GM11168 (cell line): Measurements from ENCODE around the gene EVI5L.

Experiments used
- in situ Hi-C: fragments of 300-500 bp; cut with MboI; formaldehyde crosslinking; loops from one replicate; pipeline ENCODE4 v1.12.0; 2022; ENCODE audit warnings: low sequenced_read_pairs; ENCODE audit not compliant: unreplicated experiment

EVI5L gene

DNA sequence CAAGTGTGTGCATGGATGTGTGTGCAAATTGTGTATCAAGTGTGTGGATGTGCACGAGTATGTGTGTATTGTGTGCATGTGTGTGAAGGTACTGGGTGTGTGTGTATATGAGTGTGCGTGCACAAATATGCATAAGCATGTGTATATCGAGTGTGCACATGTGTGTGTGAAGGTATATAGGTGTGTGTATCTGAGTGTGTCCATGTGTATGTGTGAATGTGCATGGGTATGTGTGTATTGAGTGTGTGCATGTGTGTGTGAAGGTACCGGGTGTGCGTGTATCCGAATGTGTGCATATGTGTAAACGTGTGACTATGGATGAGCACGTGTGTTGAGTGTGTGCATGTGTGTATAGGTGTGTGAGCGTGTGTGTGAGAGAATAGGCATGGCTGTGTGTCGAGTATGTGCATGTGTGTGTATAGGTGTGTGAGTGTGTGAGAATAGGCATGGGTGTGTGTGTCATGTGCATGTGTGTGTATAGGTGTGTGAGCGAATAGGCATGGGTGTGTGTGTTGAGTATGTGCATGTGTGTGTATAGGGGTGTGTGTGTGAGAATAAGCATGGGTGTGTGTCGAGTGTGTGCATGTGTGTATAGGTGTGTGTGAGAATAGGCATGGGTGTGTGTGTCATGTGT is 12.8 kb downstream of the EVI5L start:
- in situ Hi-C loops: no loop called here

DNA sequence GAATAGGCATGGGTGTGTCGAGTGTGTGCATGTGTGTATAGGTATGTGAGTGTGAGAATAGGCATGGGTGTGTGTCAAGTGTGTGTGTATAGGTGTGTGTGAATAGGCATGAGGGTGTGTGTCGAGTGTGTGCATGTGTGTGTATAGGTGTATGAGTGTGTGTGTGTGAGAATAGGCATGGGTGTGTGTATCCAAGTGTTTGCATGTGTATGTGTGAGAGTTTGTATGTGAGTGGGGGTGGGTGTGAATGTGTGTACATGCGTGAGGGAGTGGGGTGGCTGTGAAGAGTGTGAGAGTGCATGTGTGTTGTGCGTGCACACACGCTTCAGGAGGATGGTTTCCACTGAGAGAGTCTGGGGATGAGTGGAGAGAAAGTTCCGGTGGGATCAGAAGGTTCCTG is 13.5 kb downstream of the EVI5L start:
- in situ Hi-C loops: no loop called here

DNA sequence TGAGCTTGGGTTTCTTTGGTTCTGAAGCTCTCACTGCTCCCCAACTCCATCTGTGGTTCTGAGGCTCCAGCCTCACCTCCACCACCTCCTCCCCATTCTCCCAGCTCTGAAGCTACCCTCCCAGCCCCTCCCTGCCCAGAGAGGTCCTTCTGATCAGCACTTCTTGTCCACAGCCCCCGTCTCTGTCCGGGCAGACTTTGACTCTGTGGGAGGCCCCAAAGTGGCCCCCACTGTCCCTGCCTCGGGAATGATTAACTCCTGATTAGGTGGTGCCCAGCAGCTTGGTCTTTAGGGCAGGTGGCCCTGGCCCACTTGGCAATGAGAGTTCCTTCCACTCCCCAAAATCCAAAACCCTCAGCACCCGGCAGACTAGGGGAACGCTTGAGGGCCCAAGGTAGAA is 14.4 kb downstream of the EVI5L start:
- in situ Hi-C loops: no loop called here

DNA sequence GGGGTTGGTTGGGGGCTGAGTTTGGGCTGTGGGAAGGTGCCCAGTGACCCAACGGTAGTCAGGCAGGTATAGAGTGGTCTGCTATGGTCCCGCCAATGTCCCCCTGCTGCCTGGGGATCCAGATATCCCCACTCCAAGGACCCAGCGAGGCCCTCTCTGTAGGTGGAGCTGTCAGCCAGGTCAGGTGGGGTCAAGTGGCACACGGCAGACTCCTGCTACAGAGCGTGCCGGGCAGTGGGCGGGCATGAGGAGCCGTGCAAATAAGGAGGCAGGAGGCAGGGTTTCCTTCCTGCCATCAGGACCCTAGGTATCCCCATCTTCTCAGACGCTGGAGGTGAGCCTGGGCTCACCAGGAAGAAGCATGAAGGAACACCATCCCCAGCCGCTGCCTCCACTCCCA is 14.9 kb downstream of the EVI5L start:
- in situ Hi-C loops: no loop called here

DNA sequence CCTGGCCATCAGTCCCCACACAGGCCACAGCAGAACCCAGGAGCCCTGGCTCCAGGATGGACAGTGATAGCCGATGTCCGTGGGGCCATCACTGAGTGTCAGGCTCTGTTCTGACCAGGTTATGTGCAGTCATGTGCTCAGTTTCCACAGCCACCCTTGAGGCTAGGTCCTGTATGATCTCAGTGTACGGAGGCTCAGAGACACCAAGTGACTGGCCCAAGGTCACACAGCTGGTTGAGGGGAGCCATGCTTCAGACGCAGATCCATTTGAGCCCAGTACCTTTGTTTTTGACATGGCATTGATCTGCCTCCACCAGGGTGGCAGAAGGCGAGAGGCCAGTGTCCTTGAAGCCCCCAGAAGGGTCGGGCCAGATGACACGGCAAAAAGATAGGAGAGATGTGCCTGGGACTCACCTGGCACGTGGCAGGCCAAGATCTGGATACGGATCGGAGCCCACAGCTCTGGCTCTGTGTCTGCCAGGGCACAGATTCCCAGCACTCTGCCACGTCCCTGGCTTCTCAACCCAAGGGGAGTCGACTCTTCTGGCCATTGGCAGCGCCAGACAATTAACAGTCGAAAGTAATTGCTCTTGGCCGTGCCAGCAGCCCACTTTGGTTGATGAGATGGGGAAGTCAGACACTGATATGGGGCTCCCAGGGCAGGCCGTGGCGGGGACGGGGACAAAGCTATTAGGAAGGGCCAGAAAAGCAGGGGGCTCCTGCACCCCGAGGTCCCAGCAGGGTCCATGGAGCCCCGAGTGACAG is 15.6 kb downstream of the EVI5L start:
- in situ Hi-C loops: no loop called here

DNA sequence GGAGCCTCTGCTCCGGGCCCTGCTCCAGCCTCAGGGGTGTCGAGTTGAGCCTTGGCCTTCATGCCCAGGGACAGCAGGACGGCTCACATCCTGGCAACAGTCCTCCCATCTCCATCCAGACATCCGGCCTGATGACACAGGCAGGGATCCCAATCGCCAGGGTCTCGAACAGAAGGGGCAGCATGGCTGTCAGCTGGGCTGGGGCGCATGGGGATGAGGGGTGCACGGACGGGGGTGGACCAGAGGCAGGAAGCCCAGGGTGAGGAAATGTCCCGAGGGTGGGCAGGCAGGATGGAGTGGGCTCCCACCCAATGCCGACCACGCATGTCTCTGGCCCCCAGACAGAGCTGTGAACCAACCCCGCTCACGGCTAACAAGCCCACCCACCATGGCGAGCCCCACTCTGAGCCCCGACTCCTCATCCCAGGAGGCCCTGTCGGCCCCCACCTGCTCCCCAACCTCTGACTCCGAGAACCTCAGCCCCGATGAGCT is 16.2 kb downstream of the EVI5L start:
- in situ Hi-C loops: no loop called here

DNA sequence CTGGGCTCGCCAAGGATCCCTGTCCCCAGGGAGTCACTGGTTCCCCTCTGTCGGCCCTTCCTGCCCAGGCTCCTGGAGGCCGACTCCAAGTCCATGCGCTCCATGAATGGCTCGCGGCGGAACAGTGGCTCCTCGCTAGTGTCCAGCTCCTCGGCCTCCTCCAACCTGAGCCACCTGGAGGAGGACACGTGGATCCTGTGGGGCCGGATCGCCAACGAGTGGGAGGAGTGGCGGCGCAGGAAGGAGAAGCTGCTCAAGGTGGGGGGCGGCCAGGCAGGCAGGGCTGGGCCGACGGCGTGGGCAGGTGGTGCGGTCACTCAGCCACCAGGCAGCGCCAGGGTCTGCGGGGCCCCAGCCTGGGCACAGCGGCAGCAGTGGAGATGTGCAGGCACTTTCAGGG is 17.6 kb downstream of the EVI5L start:
- in situ Hi-C loops: no loop called here

DNA sequence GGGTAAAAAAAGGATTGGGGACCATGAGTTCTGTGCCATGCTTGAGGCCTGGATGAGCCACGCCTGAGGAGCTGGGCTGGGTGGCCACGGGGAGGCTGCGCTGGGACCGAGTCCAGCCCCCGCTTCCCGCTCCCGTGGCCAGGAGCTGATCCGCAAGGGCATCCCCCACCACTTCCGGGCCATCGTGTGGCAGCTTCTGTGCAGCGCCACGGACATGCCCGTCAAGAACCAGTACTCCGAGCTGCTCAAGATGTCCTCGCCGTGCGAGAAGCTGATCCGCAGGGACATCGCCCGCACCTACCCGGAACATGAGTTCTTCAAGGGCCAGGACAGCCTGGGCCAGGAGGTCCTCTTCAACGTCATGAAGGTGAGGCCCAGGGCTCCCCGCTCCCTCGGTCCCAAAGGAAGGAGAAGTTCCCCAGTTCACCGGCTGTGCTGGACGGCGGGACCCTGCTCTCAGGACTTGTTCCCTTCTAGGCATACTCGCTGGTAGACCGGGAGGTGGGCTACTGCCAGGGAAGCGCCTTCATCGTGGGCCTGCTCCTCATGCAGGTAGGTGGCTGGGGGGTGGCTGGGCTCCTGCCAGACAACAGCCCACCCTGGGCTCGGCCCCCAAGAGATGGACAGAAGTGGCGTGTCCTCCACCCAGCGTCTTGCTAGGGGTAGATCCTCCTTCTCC is 18.9 kb downstream of the EVI5L start:
- in situ Hi-C loops: no loop called here

DNA sequence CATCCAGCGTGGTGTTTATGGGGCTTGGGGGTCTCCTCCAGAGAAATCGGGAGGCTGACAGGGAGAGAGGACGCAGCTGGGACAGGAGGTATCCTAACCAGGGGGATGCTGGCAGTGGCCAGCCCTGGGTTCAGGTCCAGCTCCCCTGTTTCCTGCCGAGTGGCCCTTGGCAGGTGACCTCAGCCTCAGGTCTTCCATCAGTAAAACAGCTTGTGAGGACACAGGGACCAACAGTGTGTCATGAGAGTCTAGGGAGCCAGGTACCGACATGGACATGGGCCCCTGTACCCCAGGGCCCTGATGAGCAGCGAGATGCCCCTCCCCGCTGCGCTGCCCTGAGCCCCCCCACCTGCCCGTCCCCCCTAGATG is 19.6 kb downstream of the EVI5L start:
- in situ Hi-C loops: no loop called here

DNA sequence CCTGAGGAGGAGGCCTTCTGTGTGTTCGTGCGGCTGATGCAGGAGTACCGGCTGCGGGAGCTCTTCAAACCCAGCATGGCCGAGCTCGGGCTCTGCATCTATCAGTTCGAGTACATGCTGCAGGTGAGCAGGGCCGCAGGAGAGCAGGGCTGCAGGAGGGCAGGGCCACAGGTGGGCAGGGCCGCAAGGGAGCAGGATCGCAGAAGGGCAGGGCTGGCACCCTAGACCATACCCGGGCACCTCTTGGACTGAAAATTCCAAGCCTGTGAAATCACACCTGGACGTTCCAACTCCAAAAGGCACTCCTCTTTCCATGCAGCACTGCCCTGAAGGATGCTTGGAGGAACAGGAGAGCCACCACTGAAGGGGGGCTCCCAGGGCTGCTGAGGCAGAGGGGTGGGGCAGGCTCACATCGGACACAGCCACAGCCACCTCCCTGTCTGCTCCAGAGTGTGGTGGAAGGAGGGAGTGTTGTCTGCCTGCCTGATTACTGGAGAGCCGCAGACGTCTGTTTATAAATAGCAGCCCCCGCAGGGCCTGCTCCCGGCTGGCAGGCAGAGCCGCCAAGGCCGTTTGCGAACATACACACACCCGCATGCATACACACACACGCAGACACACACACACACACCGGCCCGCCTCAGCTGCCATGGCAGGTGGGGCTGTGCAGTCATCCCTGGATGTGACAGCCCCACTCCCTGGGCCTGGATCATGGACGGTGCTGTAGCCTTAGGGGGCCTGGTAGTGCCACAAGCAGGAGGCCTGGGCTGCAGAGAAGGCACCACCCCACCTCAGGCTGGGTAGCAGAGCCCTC is 20.2 kb downstream of the EVI5L start:
- in situ Hi-C loops: no loop called here

DNA sequence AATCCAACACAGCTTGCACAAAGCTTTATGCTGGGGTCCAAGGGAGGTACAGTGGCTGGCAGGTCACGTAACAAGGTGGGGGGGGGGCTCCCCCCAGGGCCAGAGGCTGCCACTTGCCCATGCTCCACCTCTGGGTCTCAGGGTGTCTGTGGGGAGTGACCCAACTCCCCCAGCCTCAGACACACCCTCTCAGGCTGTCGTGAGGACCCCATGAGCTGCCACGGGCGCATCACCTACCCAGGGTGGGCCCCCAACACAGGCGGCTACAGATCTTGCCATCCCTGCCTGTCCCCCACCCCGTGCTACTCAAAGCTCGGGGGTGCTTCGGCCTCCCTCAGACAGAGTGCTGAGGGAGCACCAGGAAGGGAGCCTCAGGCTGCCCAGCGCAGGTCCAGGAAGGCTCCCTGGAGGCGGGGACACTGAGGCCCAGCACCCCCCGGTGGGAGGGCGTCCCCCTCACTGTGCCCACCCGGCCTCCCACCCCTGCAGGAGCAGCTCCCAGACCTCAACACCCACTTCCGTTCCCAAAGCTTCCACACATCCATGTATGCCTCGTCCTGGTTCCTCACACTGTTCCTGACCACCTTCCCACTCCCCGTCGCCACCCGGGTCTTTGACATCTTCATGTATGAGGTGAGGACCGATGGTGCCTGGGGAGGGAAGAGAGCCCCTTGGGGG is 21.1 kb downstream of the EVI5L start:
- in situ Hi-C loops: no loop called here

DNA sequence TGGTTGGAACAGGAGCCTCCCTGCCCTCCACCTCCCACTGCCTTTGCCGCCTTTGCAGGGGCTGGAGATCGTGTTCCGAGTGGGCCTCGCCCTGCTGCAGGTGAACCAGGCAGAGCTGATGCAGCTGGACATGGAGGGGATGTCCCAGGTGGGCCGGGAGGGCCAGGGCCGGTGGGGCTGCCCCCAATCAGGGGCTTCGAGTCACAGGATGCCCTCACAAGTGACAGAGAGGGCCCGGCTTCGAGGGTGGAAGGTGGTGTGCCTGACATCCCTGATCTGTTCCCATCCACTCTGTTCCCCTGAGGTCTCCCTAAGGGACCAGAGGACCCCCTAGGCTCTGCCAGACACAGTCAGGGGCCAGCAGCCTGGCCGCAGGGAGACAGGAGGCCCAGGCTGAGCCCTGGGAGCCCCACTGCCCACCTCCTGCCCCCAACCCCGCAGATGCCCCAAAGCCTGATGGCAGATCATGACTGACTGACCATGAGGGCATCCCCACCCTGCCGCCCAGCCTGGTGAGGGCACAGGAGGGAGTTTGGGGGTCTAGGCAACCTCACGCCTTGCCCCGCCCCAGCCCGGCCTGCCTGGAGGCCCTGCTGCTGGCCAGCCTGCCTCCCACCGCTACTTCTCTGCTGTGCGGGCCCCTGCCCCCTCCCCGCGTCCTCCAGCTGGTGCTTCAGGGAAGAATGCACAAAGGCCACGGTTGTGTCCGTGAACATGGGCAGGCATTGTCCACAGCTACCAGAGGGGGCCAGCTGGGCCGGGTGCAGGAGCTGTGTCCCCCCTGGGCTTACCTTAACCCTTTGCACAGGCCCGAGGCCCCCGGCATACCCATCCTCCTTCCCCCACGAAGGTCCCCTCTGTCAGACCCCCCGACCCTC is 21.8 kb downstream of the EVI5L start:
- in situ Hi-C loops: no loop called here

DNA sequence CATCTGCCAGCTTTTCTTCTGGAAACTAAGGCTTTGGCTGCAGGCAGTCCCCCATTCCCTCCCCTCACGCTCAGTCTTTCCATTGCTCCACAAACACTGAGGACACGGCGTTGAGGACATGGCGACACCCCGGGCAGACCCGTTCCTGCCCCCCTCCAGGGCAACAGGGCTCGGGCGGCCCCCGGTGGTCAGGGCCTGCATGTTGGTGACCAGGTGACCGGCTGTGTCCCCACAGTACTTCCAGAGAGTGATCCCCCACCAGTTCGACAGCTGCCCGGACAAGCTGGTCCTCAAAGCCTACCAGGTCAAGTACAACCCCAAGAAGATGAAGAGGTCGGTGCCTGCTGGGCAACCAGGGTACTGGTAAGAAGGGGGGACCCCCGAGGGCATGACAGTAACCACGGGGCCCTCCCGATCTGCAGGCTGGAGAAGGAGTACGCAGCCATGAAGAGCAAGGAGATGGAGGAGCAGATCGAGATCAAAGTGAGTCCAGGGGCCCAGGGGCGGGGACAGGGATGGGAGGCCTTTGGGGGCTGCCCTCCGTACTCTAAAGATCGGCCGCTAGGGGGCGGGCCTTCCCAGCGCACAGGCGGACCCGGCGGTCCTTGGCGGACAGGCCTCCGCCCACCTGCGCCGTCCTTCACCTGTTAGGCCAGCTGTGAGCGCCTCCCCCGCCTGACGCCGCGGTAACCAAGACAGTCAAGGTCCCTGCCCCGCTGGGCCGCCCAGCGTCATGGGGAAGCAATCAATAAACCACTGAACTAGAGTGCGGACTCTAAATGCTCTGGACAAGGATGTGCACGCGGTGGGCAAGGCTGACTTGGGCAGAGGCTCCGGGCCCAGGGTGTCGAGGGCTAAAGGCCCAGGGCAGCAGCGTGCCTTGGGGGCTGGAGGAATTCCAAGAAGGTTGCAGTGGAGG is 23.1 kb downstream of the EVI5L start:
- in situ Hi-C loops: no loop called here

DNA sequence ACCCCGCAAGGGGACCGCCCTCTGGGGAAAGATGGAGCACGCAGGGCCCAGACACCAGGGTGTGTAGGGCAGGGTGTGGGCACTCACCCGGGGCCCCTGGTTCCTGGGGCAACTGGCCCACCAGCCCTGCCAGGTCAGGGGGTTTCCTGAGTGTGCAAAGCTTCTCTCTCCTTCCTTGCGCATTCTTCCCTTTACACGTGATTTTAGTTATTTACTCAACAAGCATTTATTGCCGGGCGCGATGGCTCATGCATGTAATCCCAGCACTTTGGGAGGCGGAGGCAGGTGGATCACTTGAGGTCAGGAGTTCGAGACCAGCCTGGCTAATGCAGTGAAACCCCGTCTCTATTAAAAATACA is 23.7 kb downstream of the EVI5L start:
- in situ Hi-C loops: no loop called here

DNA sequence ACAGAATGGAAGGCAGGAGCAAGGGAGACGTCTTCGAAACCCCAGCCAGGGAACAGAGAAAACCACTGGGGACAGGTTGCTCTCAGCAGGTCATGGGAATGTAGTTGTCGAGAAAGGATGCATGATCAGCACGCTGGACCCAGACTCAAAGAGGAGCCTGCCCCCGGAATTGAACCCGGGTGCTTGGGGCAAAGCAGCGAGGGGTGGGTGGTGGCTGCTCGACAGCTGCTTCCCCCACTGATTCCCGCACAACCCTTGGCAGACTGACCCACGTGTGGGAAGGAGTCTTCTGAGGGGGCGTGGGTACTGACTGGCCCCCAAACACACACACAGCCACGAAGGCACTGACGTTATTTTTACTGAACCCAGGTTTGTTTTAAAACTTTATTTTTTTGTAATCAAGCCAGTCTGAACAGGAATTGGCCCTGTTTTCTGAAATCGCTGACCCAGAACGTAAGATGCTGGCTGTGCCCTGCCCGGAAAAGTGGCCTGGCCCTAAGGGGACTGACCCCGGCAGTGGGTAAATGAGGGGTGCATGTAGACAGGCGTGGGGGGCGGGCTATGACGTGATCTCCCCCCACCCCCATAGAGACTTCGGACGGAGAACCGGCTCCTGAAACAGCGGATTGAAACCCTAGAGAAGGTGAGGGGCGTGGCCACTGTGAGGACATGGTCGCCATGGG is 25.5 kb downstream of the EVI5L start:
- in situ Hi-C loops: no loop called here

DNA sequence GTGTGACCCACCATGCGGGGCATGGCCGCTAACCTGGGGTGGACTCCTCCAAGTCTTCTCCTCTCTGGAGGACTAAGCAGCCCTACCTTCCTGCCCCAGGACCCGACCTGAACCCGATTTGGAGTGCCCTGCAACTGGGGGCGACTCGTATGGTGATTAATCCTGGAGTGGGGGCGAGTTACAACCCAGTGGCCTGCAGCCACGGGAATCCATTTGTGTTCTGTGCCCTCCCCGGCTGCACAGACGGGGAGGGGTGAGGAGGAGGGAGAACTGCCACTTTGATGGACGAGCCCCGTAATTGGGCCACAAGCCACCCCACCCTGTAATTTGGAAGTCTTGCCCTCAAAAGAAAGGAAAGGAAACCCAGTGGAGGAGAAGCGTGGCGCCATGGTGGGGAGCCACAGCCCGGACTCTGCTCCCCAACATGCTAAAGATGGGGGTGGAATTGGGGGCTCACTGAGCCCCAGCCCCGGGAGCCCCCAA is 26.1 kb downstream of the EVI5L start:
- in situ Hi-C loops: no loop called here
